ENCODE data around the gene NEUROD1.

GRCh38 chr2:181658444-181658843 is 21.9 kb downstream of the NEUROD1 start:
- TF ChIP-seq CTCF (IDR thresholded peaks at IDR 0.05) (no peak), POLR2A (IDR thresholded peaks at IDR 0.05) (no peak)
